GM18499 (cell line): Measurements from ENCODE around the gene UXS1.

Experiments
- ATAC-seq: cut with Tn5 transposase; IDR thresholded peaks from one replicate; pipeline ENCODE4 v1.9.1; 2021; ENCODE audit warnings: moderate number of reproducible peaks; ENCODE audit not compliant: insufficient read depth, unreplicated experiment

The UXS1 gene

GRCh38 chr2:106161938-106162820 lies 31.9 kb downstream of the UXS1 start:
- no peak for ATAC-seq

DNA sequence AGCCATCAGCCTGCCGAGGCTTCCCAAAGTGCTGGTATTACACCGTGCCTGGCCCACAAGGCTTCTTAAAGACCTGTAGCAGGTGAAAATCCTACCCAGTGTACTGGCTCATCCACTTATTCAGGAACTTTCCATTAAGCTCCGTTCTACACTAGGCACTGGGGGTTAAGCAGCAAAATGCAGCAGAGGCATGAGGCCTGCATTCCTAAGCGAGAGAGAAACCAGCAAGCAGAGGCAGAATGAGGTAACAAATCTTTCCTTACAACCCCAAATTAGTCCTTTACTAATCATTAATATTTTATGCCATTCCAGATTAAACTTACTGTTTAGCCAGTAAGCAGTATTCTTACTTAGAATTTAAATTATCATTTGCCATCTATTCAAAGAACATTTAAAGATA lies 32.8 kb downstream of the UXS1 start:
- no peak for ATAC-seq

DNA sequence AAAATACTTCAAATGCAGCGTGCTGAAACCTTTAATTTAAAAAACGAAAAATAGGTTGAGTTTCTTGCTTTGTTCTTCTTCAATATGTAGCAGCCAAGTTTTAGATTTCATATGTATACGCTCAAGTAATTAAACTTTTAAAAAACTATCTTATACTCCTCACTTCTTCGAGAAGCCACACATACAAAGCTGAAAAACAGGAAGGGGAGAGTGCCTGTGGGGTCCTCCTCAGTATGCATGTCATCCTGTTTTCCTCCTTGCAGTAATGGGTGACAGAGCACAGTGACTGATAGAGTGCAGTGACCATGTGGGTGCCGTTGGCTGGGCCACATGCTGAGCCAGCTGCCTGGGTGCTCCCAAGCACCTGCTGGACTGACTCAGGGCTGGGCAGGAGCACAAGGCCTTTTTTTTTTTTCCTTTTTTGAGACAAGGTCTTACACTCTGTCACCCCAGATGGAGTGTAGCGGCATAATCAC lies 33.3 kb downstream of the UXS1 start:
- no peak for ATAC-seq

DNA sequence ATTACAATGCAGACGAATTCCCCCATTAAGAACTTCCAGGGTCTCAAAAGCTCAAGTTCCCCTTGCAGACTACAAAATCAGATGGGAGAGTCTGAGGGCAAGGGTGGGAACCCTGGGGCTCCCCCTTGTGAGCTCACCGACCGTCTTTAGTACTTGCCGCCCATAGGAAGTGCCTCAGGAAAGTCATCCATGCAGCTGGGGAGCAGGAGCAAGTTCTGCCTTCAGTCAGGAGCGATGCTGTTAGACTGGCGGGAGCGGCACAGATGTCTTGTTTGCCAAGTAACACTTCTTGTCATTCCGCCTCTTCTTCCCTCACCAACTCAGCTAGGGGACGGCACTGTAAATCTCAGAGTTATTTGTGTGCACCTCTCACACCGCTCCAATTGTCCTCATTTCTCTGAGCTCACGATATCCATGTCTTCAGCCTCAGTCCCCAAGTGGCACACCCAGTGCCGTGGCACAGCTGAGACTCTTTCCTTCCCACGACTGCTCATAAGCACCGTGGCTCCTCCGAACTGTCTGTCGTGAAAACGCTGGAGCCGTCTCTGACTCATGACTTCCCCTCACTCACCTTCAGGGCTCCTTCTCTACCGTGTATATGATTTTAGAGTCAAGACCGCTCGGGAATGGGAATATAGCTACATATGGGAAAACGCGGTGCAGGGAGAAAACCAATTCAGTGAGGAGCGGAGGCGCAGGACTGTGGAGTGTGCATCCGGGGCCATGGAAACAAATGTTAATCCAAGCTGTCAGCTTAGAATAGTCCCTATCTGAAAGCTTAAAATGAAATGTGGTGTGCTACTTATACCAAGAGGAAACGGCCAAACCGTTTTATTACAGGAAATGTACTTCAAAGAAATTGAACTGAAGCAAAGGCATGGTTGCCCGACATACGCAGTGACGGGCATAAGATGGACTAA lies 34.0 kb downstream of the UXS1 start:
- no peak for ATAC-seq

DNA sequence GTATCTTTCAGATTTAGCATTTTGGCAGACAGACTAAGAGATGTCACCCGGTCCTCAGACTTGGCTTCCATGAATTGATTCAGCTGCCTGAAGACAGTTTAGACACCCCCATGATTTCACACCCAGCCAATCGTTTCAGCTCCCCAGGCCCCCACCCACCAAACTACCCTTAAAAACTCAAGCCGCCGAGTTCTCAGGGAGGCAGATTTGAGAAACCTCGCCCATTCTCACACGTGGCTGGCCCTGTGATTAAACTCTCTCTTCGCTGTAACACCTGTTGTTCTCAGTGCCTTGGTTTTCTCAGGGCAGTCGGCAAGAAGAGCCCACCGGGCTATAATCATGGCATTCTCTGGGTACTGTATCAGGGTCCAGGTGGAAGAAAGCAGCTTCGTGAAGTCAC lies 35.2 kb downstream of the UXS1 start:
- no peak for ATAC-seq

- no peak for ATAC-seq
These were observed 36.0 kb downstream of the UXS1 start for GRCh38 chr2:106158131-106158530.

DNA sequence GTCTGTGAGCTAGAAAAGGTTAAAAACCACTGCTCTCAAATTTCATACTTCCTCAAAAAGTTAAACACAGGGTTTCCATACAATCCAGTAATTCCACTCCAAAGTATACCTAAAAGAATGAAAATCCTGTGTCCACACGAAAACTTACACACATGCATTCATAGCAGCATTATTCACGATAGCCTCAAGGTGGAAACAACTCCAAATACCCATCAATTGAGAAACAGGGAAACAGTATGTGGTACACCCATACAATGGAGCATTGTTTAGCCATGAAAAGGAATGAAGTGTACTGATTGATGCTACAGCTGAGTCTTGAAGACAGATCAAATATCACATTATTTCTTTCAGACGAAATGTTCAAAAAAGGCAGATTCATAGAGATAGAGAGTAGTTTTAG lies 36.7 kb downstream of the UXS1 start:
- ATAC-seq: no peak

DNA sequence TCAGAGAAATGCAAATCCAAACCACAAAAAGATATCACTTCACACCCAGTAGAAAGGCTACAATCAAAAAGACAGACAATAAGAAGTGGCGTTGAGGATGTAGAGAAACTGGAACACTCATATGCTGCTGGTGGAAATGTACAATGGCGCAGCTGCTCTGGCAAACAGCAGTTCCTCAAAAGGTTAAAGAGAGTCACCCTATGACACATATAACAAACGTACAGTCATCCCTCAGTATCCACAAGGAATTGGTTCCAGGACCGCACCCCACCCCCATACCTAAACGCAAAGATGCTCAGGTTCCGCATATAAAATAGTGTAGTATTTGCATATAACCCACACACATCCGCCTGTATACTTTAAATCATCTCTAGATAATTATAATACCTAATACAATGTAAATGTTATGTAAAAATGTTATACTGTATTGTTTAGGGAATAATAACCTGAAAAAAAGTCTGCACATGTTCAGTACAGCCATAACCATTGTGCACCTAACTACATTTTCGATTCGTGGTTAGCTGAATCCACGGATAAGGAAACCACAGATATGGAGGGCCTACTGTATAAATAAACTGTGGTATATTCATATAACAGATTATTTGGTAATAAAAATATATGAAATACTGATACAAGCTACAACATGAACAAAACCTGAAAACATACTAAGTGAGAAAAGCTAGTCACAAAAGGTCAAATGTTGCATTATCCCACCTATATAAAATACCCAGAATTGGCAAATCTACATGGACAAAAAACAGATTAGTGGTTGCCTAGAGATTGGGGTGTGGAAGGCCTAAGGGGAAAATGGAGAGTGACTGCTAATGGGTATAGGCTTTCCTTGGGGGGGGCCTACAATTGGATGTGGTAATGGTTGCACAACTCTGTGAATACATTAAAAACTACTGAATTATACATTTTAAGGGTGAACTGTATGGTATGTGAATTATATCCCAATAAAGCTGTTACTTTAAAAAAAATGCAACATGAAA lies 37.5 kb downstream of the UXS1 start:
- no peak for ATAC-seq

GRCh38 chr2:106153781-106154180 lies 40.3 kb downstream of the UXS1 start:
- ATAC-seq: no peak

GRCh38 chr2:106147665-106148064 lies 46.4 kb downstream of the UXS1 start:
- no peak for ATAC-seq

DNA sequence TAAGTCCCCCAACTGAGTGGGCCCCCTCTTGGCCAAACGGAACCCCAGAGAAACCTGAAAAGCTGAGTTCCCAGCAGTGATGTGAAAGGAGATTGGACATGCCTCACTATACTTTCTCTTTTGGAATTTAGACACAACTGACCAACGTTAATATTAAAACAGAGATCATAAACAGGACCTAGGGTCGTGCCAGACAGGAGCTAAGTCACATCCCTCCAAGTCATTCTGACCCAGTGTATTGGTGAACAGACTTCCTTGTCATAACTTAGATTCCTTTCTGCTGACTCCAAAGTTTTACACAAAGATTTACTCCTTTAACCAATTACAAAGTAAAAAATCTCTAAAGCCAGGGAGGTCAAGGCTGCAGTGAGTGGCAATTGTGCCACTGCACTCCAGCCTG lies 46.9 kb downstream of the UXS1 start:
- no peak for ATAC-seq

GRCh38 chr2:106144621-106145331 lies 49.3 kb downstream of the UXS1 start:
- no peak for ATAC-seq

GRCh38 chr2:106143495-106144215 lies 50.4 kb downstream of the UXS1 start:
- no peak for ATAC-seq

- ATAC-seq: no peak
These were observed 51.4 kb downstream of the UXS1 start for GRCh38 chr2:106142683-106143082.

DNA sequence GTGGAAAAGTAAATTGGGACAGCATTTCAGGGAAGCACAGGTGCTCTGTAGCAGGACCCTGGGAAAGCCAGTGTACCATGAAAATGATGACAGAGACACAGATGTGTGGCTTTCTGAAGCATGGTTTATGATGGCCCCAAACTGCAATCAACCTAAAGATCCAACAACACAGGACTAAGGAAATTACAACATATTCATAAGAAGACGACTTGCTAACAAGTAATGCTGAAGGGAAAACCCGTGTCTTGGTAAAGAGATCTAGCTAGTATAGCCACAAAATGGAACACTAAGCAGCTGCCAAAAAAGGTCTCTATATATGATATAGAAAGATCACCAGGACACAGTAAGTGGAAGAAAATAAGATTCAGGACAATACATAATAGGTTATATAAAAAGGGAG lies 53.2 kb downstream of the UXS1 start:
- no peak for ATAC-seq

- no peak for ATAC-seq
These were observed 54.0 kb downstream of the UXS1 start for GRCh38 chr2:106140113-106140512.

DNA sequence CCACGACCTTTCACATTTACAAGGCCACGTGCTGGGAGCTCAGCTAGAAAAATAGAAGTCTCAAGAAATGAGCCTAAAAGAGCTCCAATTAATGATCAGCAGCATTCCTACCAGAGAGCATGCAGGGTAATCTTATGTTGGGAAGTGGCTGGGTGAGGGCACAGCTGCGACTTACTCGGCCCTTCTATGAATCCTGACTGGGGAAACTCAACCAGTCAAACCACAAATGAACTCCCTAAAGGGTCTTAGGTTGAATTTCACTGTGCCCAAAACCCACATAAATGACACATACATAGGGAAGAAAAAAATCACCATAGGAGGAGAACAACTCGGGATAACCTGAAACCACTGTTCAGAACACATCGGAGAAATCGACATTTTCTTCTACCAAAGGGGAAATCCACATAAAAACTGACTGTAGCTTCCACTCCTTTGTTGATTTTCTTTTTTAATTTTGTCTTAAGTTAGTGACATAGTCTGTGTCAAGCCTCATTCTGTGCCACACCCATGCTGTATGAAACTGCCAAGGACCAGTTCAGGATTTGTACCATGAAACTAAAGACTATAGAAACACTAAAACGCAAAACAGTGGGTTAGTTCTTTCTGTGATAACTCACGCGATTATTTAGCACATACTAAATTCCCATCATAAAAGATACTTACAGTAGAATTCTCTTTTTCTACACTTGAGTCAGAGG lies 54.7 kb downstream of the UXS1 start:
- no peak for ATAC-seq

- no peak for ATAC-seq
These were observed 55.4 kb downstream of the UXS1 start for GRCh38 chr2:106138543-106139237.
